Colonic mucosa (tissue), 4 donors: ENCODE measurements around the gene CPHXL. TPM values are rescaled to one million over a fixed set of nuclear protein-coding genes. Genes with fewer than 3 reads are reported as not detected.

Experiments
- DNase-seq: peaks from one replicate; pipeline ENCODE4 v3.0.0-alpha.2; 2020
- H3K27ac ChIP-seq: fragments of 200-600 bp; one replicate; pipeline ENCODE4 v1.8.0; 2021
- H3K27me3 ChIP-seq: fragments of 200-600 bp; one replicate; pipeline ENCODE4 v1.8.0; 2021
- H3K36me3 ChIP-seq: fragments of 200-600 bp; one replicate; pipeline ENCODE4 v1.8.0; 2021
- H3K4me1 ChIP-seq: fragments of 200-600 bp; one replicate; pipeline ENCODE4 v1.8.0; 2021; ENCODE audit warnings: mild to moderate bottlenecking
- H3K4me3 ChIP-seq: fragments of 200-600 bp; one replicate; pipeline ENCODE4 v1.8.0; 2021
- H3K9ac ChIP-seq, 2 donors: one replicate each; pipeline ENCODE4 v1.7.0; 2013; ENCODE audit warnings: control low read depth in 2 of 2, low read depth in 2 of 2, low read length in 2 of 2
- H3K9me3 ChIP-seq: fragments of 200-600 bp; one replicate; pipeline ENCODE4 v1.8.0; 2021
- CTCF ChIP-seq: fragments of 200-600 bp; IDR thresholded peaks from one replicate; pipeline ENCODE4 v1.8.0; 2022; ENCODE audit warnings: antibody characterized with exemption, mild to moderate bottlenecking
- intact Hi-C: fragments of 100-400 bp; cut with DNase I; formaldehyde crosslinking; loops from one replicate; pipeline ENCODE4 v1.14.1; 2022
- total RNA-seq, 2 donors: library from RNA; stranded (reverse); fragmentation: NEBNext Ultra II Directional in 1 of 2; extraction: Animal tissue kit (Norgen Biotek cat#: 25700) in 1 of 2; gene quantifications; one replicate each; pipeline ENCODE4 v1.2.1, GENCODE V29; 2021
- donor health status: healthy.
- donor health status: DM: no; HTN: no; CAD: no.
- donor health status: DM: no; HTN: no; CAD: no.

The CPHXL gene
- total RNA-seq, 2 donors from 2014 or later: not detected

- DNase-seq: no peak
- Histone ChIP-seq H3K9ac (no peak overlapping the region), H3K36me3 (no peaks in the 10 kb centered on the region), H3K27ac (no peak overlapping the region), H3K27me3 (no peaks in the 10 kb centered on the region), H3K4me1 (no peaks in the 10 kb centered on the region), H3K4me3 (no peak overlapping the region), H3K9me3 (no peaks in the 10 kb centered on the region)
- intact Hi-C loops: no loop called here
- TF ChIP-seq CTCF: no peak
Observed at GRCh38 chr16:75687361-75687760, 38.9 kb downstream of the CPHXL start.

GRCh38 chr16:75682308-75682707 lies 44.0 kb downstream of the CPHXL start:
- intact Hi-C loops: no loop called here
- no peaks in the 10 kb centered on the region for H3K4me1 ChIP-seq
- H3K36me3 ChIP-seq: no peaks in the 10 kb centered on the region
- no peaks in the 10 kb centered on the region for H3K9me3 ChIP-seq
- no peaks in the 10 kb centered on the region for H3K27me3 ChIP-seq
- H3K4me3 ChIP-seq: no peak overlapping the region
- no peak for DNase-seq
- H3K9ac ChIP-seq: no peak overlapping the region
- TF ChIP-seq CTCF: no peak
- H3K27ac ChIP-seq: no peak overlapping the region

GRCh38 chr16:75679366-75679765 lies 46.9 kb downstream of the CPHXL start:
- no peak overlapping the region for H3K9ac ChIP-seq
- H3K9me3 ChIP-seq: no peaks in the 10 kb centered on the region
- no peak overlapping the region for H3K4me3 ChIP-seq
- H3K4me1 ChIP-seq: no peaks in the 10 kb centered on the region
- TF ChIP-seq CTCF: no peak
- no peak for DNase-seq
- intact Hi-C loops: no loop called here
- no peak overlapping the region for H3K27ac ChIP-seq
- H3K27me3 ChIP-seq: no peaks in the 10 kb centered on the region
- H3K36me3 ChIP-seq: no peaks in the 10 kb centered on the region

- no peak for DNase-seq
- no peaks in the 10 kb centered on the region for H3K27me3 ChIP-seq
- no peaks in the 10 kb centered on the region for H3K9me3 ChIP-seq
- intact Hi-C loops: no loop called here
- H3K36me3 ChIP-seq: no peaks in the 10 kb centered on the region
- TF ChIP-seq CTCF: no peak
- H3K9ac ChIP-seq: no peak within 1 kb of the TSS
- H3K4me3 ChIP-seq: no peak within 1 kb of the TSS
- no peak within 1 kb of the TSS for H3K27ac ChIP-seq
- no peaks in the 10 kb centered on the region for H3K4me1 ChIP-seq
Observed at GRCh38 chr16:75676909-75677308, 49.4 kb downstream of the CPHXL start, which contains the start of gene CPHXL2. Gene CPHXL2 (minus strand): TSS chr16:75677009. CDS start chr16:75676999, 10 bp downstream.

- no peaks in the 10 kb centered on the region for H3K4me1 ChIP-seq
- H3K9ac ChIP-seq: no peak overlapping the region
- H3K9me3 ChIP-seq: no peaks in the 10 kb centered on the region
- no peak overlapping the region for H3K27ac ChIP-seq
- TF ChIP-seq CTCF: no peak
- no peaks in the 10 kb centered on the region for H3K27me3 ChIP-seq
- intact Hi-C loops: no loop called here
- H3K4me3 ChIP-seq: no peak overlapping the region
- no peaks in the 10 kb centered on the region for H3K36me3 ChIP-seq
- DNase-seq: no peak
Observed at GRCh38 chr16:75667503-75667902, 58.8 kb downstream of the CPHXL start.

Other genes with a start within 250 kb of the CPHXL start
- gene CHST6, start 231.0 kb downstream of the CPHXL start, total RNA-seq: 1 to 10 TPM; 2.7 to 5.6 TPM
- gene CHST5, start 190.4 kb downstream of the CPHXL start, total RNA-seq: 100 to 1,000 TPM; 107 to 142 TPM
- 1 to 10 TPM; 4.7 to 6.3 TPM for gene TMEM231, start 170.2 kb downstream of the CPHXL start, total RNA-seq
- 100 to 1,000 TPM in 1 of 2 donors, 10 to 100 TPM in 1; 73.5 to 111 TPM for gene GABARAPL2, start 160.1 kb downstream of the CPHXL start, total RNA-seq
- 10 to 100 TPM; 33.0 to 38.8 TPM for gene ADAT1, start 103.2 kb downstream of the CPHXL start, total RNA-seq
- 100 to 1,000 TPM; 102 to 151 TPM for gene KARS1, start 78.8 kb downstream of the CPHXL start, total RNA-seq
- gene TERF2IP, start 78.7 kb downstream of the CPHXL start, total RNA-seq: 10 to 100 TPM; 27.1 to 37.0 TPM
- not detected for gene CPHXL2, start 49.5 kb downstream of the CPHXL start, total RNA-seq
- not detected for gene DUXB, start 25.0 kb downstream of the CPHXL start, total RNA-seq